ENCODE results near the gene PLEKHG5.

DNA sequence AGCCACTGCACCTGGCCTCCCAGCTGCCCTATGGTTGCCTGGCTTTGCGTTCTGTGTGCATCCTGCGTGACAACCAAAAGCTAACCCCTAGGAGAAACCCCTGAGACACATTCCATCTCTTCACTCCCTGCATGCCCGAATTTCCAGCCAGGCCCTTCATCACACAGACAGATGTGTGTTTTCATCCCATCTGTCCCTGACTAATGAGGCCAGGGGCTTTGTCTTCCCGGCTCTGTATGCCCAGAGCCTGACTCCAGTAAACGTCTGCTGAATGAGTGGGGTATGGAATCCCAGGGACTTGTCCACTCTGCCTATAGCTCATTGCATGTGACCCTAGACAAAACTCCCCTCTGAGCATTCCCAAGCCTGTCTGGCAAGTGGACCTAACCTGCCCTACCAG is 57.3 kb downstream of the PLEKHG5 start:
- TF ChIP-seq, protein P1, sequence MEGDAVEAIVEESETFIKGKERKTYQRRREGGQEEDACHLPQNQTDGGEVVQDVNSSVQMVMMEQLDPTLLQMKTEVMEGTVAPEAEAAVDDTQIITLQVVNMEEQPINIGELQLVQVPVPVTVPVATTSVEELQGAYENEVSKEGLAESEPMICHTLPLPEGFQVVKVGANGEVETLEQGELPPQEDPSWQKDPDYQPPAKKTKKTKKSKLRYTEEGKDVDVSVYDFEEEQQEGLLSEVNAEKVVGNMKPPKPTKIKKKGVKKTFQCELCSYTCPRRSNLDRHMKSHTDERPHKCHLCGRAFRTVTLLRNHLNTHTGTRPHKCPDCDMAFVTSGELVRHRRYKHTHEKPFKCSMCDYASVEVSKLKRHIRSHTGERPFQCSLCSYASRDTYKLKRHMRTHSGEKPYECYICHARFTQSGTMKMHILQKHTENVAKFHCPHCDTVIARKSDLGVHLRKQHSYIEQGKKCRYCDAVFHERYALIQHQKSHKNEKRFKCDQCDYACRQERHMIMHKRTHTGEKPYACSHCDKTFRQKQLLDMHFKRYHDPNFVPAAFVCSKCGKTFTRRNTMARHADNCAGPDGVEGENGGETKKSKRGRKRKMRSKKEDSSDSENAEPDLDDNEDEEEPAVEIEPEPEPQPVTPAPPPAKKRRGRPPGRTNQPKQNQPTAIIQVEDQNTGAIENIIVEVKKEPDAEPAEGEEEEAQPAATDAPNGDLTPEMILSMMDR (IDR thresholded peaks at IDR 0.05) = no peak
- no peak for TF ChIP-seq POLR2A (IDR thresholded peaks at IDR 0.05)

All from uterus (tissue), 2 donors.